K562 (cell line): ENCODE measurements around the gene CMIP. TPM values are rescaled to one million over a fixed set of nuclear protein-coding genes. Genes with fewer than 3 reads are reported as not detected.

Experiments used
- ATAC-seq: fragments of 200-7000 bp; cut with Tn5 transposase; 3 replicates; pipeline ENCODE4 v1.9.1; 2020; ENCODE audit warnings: moderate library complexity
- BruUV-seq: library from RNA; stranded (reverse); fragments of 400-500 nt; replicated peaks from 2 replicates; lab custom pipeline; 2021; lab: Mats Ljungman, UMichigan
- CTCF ChIA-PET: fragments of 300-600 bp; formaldehyde crosslinking; extraction: SDS; loops from one replicate; lab custom pipeline; 2021; ENCODE audit warnings: low intra/inter-chr PET ratio; lab: Yijun Ruan, JAX
- POLR2A ChIA-PET: fragments of 300-600, 350-650 bp; sonication (Branson Sonifier 250); formaldehyde crosslinking; extraction: SDS; loops from one replicate; lab custom pipeline; 2021; ENCODE audit warnings: antibody characterized with exemption, inconsistent platforms; lab: Yijun Ruan, JAX
- DNase-seq, 4 experiments: peaks; one replicate each; pipeline versions ENCODE4 v3.0.0 to v3.0.0-alpha.2; 2011 to 2018; ENCODE audit warnings: low spot score in 3 of 4, mixed read lengths in 3 of 4; ENCODE audit errors: extremely low read depth in 1 of 4
- FAIRE-seq: peaks from 2 replicates; lab custom pipeline; 2011; peaks lifted over from hg19 to GRCh38; lab: Jason Lieb, UNC
- H2AFZ ChIP-seq: 2 replicates; pipeline ENCODE4 v1.6.0; 2011; ENCODE audit warnings: low read depth, low read length, control low read depth, inconsistent platforms
- H3K27ac ChIP-seq: fragments of 200-600 bp; 3 replicates; pipeline ENCODE4 v1.8.0; 2011; ENCODE audit warnings: low read depth, mild to moderate bottlenecking, control low read depth, inconsistent platforms, low read length, moderate library complexity, mixed read lengths; ENCODE audit errors: extremely low read depth
- H3K27me3 ChIP-seq, 2 experiments: fragments of 300-600 bp in 1 of 2; 2 replicates in 1 of 2; 3 replicates in 1 of 2; pipeline versions ENCODE4 v1.6.0 to v1.8.0; 2011; ENCODE audit warnings: inconsistent platforms in 2 of 2, low read length in 2 of 2, mild to moderate bottlenecking in 1 of 2, mixed read lengths in 1 of 2, moderate library complexity in 1 of 2; ENCODE audit not compliant: control insufficient read depth in 2 of 2, insufficient read depth in 2 of 2
- H3K36me3 ChIP-seq: fragments of 300-600 bp; 3 replicates; pipeline ENCODE4 v1.8.0; 2011; ENCODE audit warnings: mild to moderate bottlenecking, low read length, inconsistent platforms; ENCODE audit not compliant: control insufficient read depth, insufficient read depth
- H3K4me1 ChIP-seq, 2 experiments: fragments of 200-600 bp in 1 of 2; replicated peaks in 1 of 2; 2 replicates in 1 of 2; 3 replicates in 1 of 2; pipeline versions ENCODE4 v1.5.1 to v1.8.0; 2011; ENCODE audit warnings: inconsistent platforms in 2 of 2, low read length in 2 of 2, mild to moderate bottlenecking in 1 of 2, mixed read lengths in 1 of 2, moderate library complexity in 1 of 2; ENCODE audit not compliant: control insufficient read depth in 2 of 2, insufficient read depth in 2 of 2
- H3K4me2 ChIP-seq: 2 replicates; pipeline ENCODE4 v1.6.1; 2011; ENCODE audit warnings: low read length, control low read depth, inconsistent platforms, mixed read lengths; ENCODE audit not compliant: insufficient read depth
- H3K4me3 ChIP-seq: fragments of 200-600 bp; sonication (generic), shearing (Covaris generic); 2 replicates; pipeline ENCODE4 v1.5.1; 2016; ENCODE audit warnings: control low read depth, inconsistent platforms
- H3K79me2 ChIP-seq: fragments of 200-600 bp; 3 replicates; pipeline ENCODE4 v1.8.0; 2011; ENCODE audit warnings: low read length, inconsistent platforms; ENCODE audit not compliant: control insufficient read depth, insufficient read depth
- H3K9ac ChIP-seq, 2 experiments: 2 replicates each; pipeline versions ENCODE4 v1.6.0 to v1.6.1; 2011; ENCODE audit warnings: low read depth in 2 of 2, low read length in 2 of 2, control low read depth in 1 of 2, inconsistent platforms in 1 of 2, mild to moderate bottlenecking in 1 of 2, mixed read lengths in 1 of 2; ENCODE audit not compliant: insufficient read depth in 1 of 2
- H3K9me1 ChIP-seq: one replicate; pipeline ENCODE4 v1.6.0; 2011; ENCODE audit warnings: inconsistent platforms, mild to moderate bottlenecking, low read length, moderate library complexity; ENCODE audit not compliant: control insufficient read depth, insufficient read depth
- H3K9me3 ChIP-seq: replicated peaks from 2 replicates; pipeline ENCODE4 v1.5.1; 2011; ENCODE audit warnings: low read depth, low read length, inconsistent platforms; ENCODE audit not compliant: control insufficient read depth, insufficient read depth
- H4K20me1 ChIP-seq: replicated peaks from 2 replicates; pipeline ENCODE4 v1.6.1; 2011; ENCODE audit warnings: low read length, inconsistent platforms, mixed read lengths; ENCODE audit not compliant: control insufficient read depth, insufficient read depth
- CC2D1A ChIP-seq: fragments of 450-650 bp; IDR thresholded peaks from 2 replicates; pipeline ENCODE4 v1.6.1; 2017; ENCODE audit warnings: mild to moderate bottlenecking
- DIDO1 ChIP-seq: fragments of 450-650 bp; IDR thresholded peaks from 2 replicates; pipeline ENCODE4 v1.6.1; 2016; ENCODE audit warnings: low read depth, missing biosample characterization, missing genetic modification characterization
- LEF1 ChIP-seq: fragments of 450-650 bp; IDR thresholded peaks from 2 replicates; pipeline ENCODE4 v1.6.1; 2016; ENCODE audit warnings: mild to moderate bottlenecking
- POLR2AphosphoS2 ChIP-seq: IDR thresholded peaks from 2 replicates; pipeline ENCODE4 v1.6.1; 2012; ENCODE audit warnings: low read length, improper control_type of control experiment
- POLR2G ChIP-seq: fragments of 200-400 bp; formaldehyde crosslinking; IDR thresholded peaks from 2 replicates; pipeline ENCODE4 v1.6.1; 2017; ENCODE audit warnings: low read depth, mild to moderate bottlenecking, antibody characterized with exemption, low read length, moderate library complexity
- TSHZ1 ChIP-seq: fragments of 250-450 bp; sonication (Bioruptor Pico); IDR thresholded peaks from 2 replicates; pipeline ENCODE4 v1.4.0; 2020; ENCODE audit warnings: mild to moderate bottlenecking, moderate library complexity
- WGBS: fragments of 100-300 bp; shearing (Covaris generic); methylation state at CpG from one replicate; pipeline ENCODE4 v1.1.6; 2016; ENCODE audit warnings: low coverage, mixed read lengths; ENCODE audit not compliant: insufficient coverage; ENCODE audit errors: missing lambda C conversion rate; 5-methylcytosine and 5-hydroxymethylcytosine counted together
- in situ Hi-C: fragments of 300-500 bp; cut with MboI; formaldehyde crosslinking; loops from 4 replicates; pipeline ENCODE4 v1.15.0; 2018; ENCODE audit warnings: inconsistent platforms, mixed read lengths
- intact Hi-C: fragments of 100-400 bp; cut with micrococcal nuclease; formaldehyde crosslinking; loops from 2 replicates; pipeline ENCODE4 v1.14.2; 2022
- polyA plus RNA-seq, 8 experiments: library from polyadenylated mRNA; depleted of rRNA in 4 of 8; stranded (reverse) in 5 of 8; unstranded in 3 of 8; fragments of >200 nt; fragmentation: Nextera tagmentation in 2 of 8; fragmentation: Illumina TruSeq in 1 of 8; extraction: Ambion mirVana in 2 of 8; extraction: Trizol in 1 of 8; gene quantifications; 2 replicates each; pipeline versions ENCODE4 v1.2.1 to v1.2.3, GENCODE V29; 2011 to 2014; ENCODE audit warnings: inconsistent platforms in 1 of 8, missing spikeins in 1 of 8
- total RNA-seq, 7 experiments: library from RNA; depleted of rRNA in 6 of 7; stranded (reverse); fragments of >200 nt in 6 of 7; fragmentation: Illumina TruSeq in 2 of 7; extraction: Trizol in 2 of 7; gene quantifications; 2 replicates each; pipeline versions ENCODE4 v1.2.1 to v1.2.3, GENCODE V29; 2011 to 2021; ENCODE audit warnings: low replicate concordance in 1 of 7

Gene CMIP
- total and polyA plus RNA-seq, 9 of the 15 experiments (the other 6 are each of a cell fraction or from before 2014, with no cell fraction given): 0.94 to 82.5 (median 10.3) TPM

GRCh38 chr16:81571592-81572385 is 127.2 kb downstream of the CMIP start:
- DNase-seq (no peak), ATAC-seq (no peak; the same call in 2 of the 3 replicates)
- no peak overlapping the region for H3K4me2 ChIP-seq
- peaks cover 60% of the 10 kb centered on the region for H4K20me1 ChIP-seq
- peaks cover 16% of the 10 kb centered on the region for H3K9me1 ChIP-seq
- in situ Hi-C loops (no loop called here), intact Hi-C loops (no loop called here)
- peaks cover 2% of the 10 kb centered on the region; the same call in 2 of the 3 replicates for H3K36me3 ChIP-seq
- no peak overlapping the region for H3K27ac ChIP-seq
- WGBS: 89% methylated on average over 23 of the region's 24 CpGs
- no peaks in the 10 kb centered on the region for H3K27me3 ChIP-seq
- H3K79me2 ChIP-seq: peaks cover 52% of the 10 kb centered on the region
- CTCF ChIA-PET: no interaction called here
- peaks cover 0 to 9% of the 10 kb centered on the region in 2 experiments; a peak in 1 of 5 replicates for H3K4me1 ChIP-seq
- TF ChIP-seq POLR2AphosphoS2: no peak
- no peak for TF ChIP-seq CC2D1A
- TF ChIP-seq POLR2G: 0 out of 2 replicates have a peak, but pooled peaks have one; percentile 10
- no peak for TF ChIP-seq TSHZ1 (CRISPR knock-in tag)
- no peak for TF ChIP-seq LEF1
- TF ChIP-seq DIDO1 (tag): no peak
- TF ChIP-seq, all 486 proteins: peak for 1
- BruUV-seq: no TSS peak
- Histone ChIP-seq H2AFZ (no peak overlapping the region), H3K9me3 (no peaks in the 10 kb centered on the region; the same call in 1 of the 2 replicates), H3K9ac (peak overlapping the region in 1 of 2 experiments; percentile 32; a peak in 1 of 4 replicates), H3K4me3 (no peak overlapping the region)
- FAIRE-seq: no peak
- POLR2A ChIA-PET: no interaction called here
